MM.1S (cell line): Measurements from ENCODE around the gene TNRC18.

Experiments used
- DNase-seq: peaks from one replicate; pipeline ENCODE4 v3.0.0-alpha.2; 2015
- H2AFZ ChIP-seq: fragments of 300-600 bp; sonication (generic); 2 replicates; pipeline ENCODE4 v1.6.0; 2016; ENCODE audit warnings: antibody characterized with exemption, low read length
- H3F3A ChIP-seq: fragments of 300-600 bp; sonication (generic); 2 replicates; pipeline ENCODE4 v1.6.1; 2016; ENCODE audit warnings: mild to moderate bottlenecking, antibody characterized with exemption, low read length, moderate library complexity, mixed read lengths; ENCODE audit not compliant: insufficient read depth
- H3K27ac ChIP-seq: fragments of 300-600 bp; sonication (generic); 2 replicates; pipeline ENCODE4 v1.5.1; 2016; ENCODE audit warnings: mild to moderate bottlenecking, low read length
- H3K27me3 ChIP-seq: fragments of 300-600 bp; sonication (generic); replicated peaks from 2 replicates; pipeline ENCODE4 v1.6.0; 2016; ENCODE audit warnings: low read length; ENCODE audit not compliant: insufficient read depth
- H3K36me3 ChIP-seq: fragments of 300-600 bp; sonication (generic); replicated peaks from 2 replicates; pipeline ENCODE4 v1.6.1; 2016; ENCODE audit warnings: mild to moderate bottlenecking, low read length, mixed read lengths; ENCODE audit not compliant: insufficient read depth
- H3K4me1 ChIP-seq: fragments of 300-600 bp; sonication (generic); 2 replicates; pipeline ENCODE4 v1.6.1; 2016; ENCODE audit warnings: low read length, mixed read lengths
- H3K4me2 ChIP-seq: fragments of 300-600 bp; sonication (generic); 2 replicates; pipeline ENCODE4 v1.6.0; 2016; ENCODE audit warnings: low read depth, low read length
- H3K4me3 ChIP-seq: fragments of 300-600 bp; sonication (generic); 2 replicates; pipeline ENCODE4 v1.5.1; 2016; ENCODE audit warnings: low read length, mixed read lengths
- H3K79me2 ChIP-seq: fragments of 300-600 bp; sonication (generic); 2 replicates; pipeline ENCODE4 v1.6.1; 2016; ENCODE audit warnings: mixed run types, low read length, mixed read lengths
- H3K9ac ChIP-seq: fragments of 300-600 bp; sonication (generic); 2 replicates; pipeline ENCODE4 v1.6.1; 2016; ENCODE audit warnings: low read length, mixed read lengths
- H3K9me2 ChIP-seq: fragments of 300-600 bp; sonication (generic); replicated peaks from 2 replicates; pipeline ENCODE4 v1.6.1; 2016; ENCODE audit warnings: mild to moderate bottlenecking, low read length, mixed read lengths; ENCODE audit not compliant: insufficient read depth
- H3K9me3 ChIP-seq: fragments of 300-600 bp; sonication (generic); replicated peaks from 2 replicates; pipeline ENCODE4 v1.6.1; 2016; ENCODE audit warnings: mild to moderate bottlenecking, low read length, mixed read lengths; ENCODE audit not compliant: insufficient read depth
- H4K20me1 ChIP-seq: fragments of 300-600 bp; sonication (generic); 2 replicates; pipeline ENCODE4 v1.6.1; 2016; ENCODE audit warnings: mild to moderate bottlenecking, low read length, moderate library complexity, mixed read lengths; ENCODE audit not compliant: insufficient read depth
- EZH2 ChIP-seq: fragments of 300-600 bp; sonication (generic); optimal IDR thresholded peaks from 2 replicates; pipeline ENCODE3; 2017; ENCODE audit warnings: low read depth, mild to moderate bottlenecking, antibody characterized with exemption, low read length, mixed read lengths
- EZH2phosphoT487 ChIP-seq: fragments of 300-600 bp; sonication (generic); IDR thresholded peaks from 2 replicates; pipeline ENCODE4 v1.6.1; 2018; ENCODE audit warnings: antibody characterized with exemption, low read length
- TF ChIP-seq, protein P1 (sequence below): fragments of 300-600 bp; sonication (generic); IDR thresholded peaks from 2 replicates; pipeline ENCODE4 v1.5.1; 2016; ENCODE audit warnings: antibody characterized with exemption, low read length, mixed read lengths

TNRC18 gene

DNA sequence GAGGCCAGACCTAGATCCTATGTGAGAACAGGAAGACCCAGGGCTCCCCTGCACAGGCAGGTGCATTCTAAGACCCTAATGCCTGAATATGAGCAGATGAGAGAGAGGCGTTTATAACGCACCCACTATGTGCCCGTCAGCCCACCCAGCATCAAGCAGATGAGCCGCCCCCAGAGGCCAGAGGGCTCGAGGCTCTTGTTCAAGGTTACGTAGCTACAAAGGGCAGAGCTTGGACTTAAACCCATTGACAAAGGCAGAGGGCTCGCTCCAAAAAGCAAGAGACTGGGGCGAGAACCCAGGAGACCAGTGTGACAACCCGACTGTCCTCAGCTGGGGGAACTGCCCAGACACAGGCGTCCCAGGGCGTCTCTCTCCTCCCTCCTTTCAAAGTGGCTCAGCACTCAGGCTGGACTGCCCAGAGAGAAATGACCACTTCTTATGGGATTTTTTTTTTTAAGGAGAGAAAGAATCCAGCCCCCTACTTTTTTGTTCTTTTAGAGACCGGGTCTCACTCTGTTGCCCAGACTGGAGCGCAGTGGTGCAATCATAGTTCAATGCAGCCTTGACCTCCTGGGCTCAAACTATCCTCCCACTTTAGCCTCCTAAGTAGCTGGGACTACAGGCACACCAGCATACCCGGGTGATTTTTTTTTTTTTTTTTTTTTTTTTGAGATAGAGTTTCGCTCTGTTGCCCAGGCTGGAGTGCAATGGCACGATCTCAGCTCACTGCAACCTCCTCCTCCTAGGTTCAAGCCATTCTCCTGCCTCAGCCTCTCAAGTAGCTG lies 40.1 kb downstream of the TNRC18 start:
- H3K4me1 ChIP-seq = no peaks in the 10 kb centered on the region
- H3K79me2 ChIP-seq = peaks cover 73% of the 10 kb centered on the region
- peaks cover 6% of the 10 kb centered on the region; the same call in 1 of the 2 replicates for H3K36me3 ChIP-seq
- peaks cover 9% of the 10 kb centered on the region; the same call in 1 of the 2 replicates for H4K20me1 ChIP-seq
- H3K27ac ChIP-seq = no peak overlapping the region
- no peaks in the 10 kb centered on the region for H3K9me2 ChIP-seq
- H3K27me3 ChIP-seq = no peaks in the 10 kb centered on the region
- H3K9ac ChIP-seq = no peak overlapping the region
- no peaks in the 10 kb centered on the region for H3F3A ChIP-seq
- no peak overlapping the region for H3K4me2 ChIP-seq
- H3K9me3 ChIP-seq = no peaks in the 10 kb centered on the region
- TF ChIP-seq, protein P1, sequence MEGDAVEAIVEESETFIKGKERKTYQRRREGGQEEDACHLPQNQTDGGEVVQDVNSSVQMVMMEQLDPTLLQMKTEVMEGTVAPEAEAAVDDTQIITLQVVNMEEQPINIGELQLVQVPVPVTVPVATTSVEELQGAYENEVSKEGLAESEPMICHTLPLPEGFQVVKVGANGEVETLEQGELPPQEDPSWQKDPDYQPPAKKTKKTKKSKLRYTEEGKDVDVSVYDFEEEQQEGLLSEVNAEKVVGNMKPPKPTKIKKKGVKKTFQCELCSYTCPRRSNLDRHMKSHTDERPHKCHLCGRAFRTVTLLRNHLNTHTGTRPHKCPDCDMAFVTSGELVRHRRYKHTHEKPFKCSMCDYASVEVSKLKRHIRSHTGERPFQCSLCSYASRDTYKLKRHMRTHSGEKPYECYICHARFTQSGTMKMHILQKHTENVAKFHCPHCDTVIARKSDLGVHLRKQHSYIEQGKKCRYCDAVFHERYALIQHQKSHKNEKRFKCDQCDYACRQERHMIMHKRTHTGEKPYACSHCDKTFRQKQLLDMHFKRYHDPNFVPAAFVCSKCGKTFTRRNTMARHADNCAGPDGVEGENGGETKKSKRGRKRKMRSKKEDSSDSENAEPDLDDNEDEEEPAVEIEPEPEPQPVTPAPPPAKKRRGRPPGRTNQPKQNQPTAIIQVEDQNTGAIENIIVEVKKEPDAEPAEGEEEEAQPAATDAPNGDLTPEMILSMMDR = no peak
- TF ChIP-seq EZH2phosphoT487 (no peak), EZH2 (no peak)
- H2AFZ ChIP-seq = no peak overlapping the region
- H3K4me3 ChIP-seq = no peak overlapping the region
- no peak for DNase-seq

DNA sequence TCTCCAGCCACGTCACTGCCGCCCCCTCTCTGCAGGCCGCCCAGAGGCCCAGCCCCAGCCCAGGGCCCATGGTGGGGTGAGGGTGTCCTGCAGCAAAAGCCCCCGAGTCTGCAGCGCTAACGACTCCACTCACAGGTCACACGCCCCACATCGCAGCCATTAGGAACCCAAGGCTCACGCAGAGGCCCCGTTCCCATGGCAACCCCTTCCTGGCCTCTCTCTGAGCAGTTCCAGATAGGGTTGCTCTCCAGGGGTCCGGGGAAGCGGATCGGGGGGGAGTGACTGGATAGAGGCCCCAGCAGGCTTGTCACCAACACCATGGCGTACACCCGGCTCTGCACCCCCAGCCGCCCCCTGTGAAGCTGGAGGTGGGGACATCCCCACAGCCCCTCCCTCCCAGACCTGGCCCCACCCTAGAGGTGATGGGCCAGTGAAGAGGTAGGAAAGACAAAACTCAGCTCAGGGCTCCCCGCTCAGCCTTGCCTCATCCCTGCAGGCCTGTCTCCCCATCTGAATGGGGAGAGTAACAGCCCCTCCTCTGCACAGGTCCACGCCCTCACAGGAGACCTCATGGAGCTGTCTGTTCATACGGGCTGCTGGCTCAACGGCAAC lies 41.2 kb downstream of the TNRC18 start:
- peaks cover 3% of the 10 kb centered on the region; the same call in 1 of the 2 replicates for H3K36me3 ChIP-seq
- no peaks in the 10 kb centered on the region for H3F3A ChIP-seq
- no peak overlapping the region for H3K27ac ChIP-seq
- no peaks in the 10 kb centered on the region for H3K27me3 ChIP-seq
- H3K9me3 ChIP-seq = no peaks in the 10 kb centered on the region
- H3K79me2 ChIP-seq = peaks cover 75% of the 10 kb centered on the region
- no peaks in the 10 kb centered on the region for H3K4me1 ChIP-seq
- TF ChIP-seq EZH2 (no peak), EZH2phosphoT487 (no peak)
- TF ChIP-seq, protein P1 = no peak
- H3K4me3 ChIP-seq = no peak overlapping the region
- DNase-seq = no peak
- no peak overlapping the region for H2AFZ ChIP-seq
- H3K4me2 ChIP-seq = no peak overlapping the region
- H4K20me1 ChIP-seq = peaks cover 9% of the 10 kb centered on the region; the same call in 1 of the 2 replicates
- H3K9me2 ChIP-seq = no peaks in the 10 kb centered on the region
- no peak overlapping the region for H3K9ac ChIP-seq

DNA sequence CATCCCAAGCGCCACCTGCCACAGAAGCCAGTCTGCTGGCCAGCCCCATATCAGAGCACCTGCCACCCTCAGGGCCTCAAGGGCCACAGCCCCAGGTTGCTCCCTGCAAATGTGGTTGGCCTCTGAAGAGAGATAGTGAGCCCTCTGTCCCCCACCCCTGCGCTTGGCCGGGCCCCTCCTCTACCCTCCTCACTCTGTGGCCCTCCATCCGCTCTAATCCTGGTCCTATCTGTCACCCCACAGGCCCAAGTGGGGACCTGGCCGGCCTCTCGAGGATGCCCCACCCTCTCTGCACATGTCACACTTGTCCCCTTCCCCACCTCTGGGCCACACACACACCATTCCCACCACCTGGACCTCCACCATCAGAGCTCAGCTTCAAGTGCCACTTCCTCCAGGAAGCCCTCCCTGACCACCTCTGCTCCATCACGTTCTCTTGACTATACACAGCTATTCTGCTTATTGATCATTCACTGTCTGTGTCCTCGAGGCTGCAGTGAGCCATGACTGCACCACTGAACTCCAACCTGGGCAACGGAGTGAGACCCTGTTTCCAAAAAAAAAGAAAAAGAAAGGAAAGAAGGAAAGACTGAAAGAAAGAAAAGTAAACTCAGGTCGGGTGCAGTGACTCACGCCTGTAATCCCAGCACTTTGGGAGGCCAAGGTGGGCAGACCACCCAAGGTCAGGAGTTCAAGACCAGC lies 42.4 kb downstream of the TNRC18 start:
- Histone ChIP-seq H4K20me1 (peaks cover 9% of the 10 kb centered on the region; the same call in 1 of the 2 replicates), H3K79me2 (peaks cover 71% of the 10 kb centered on the region), H3F3A (no peaks in the 10 kb centered on the region), H3K4me1 (no peaks in the 10 kb centered on the region), H3K27ac (no peak overlapping the region), H2AFZ (no peak overlapping the region), H3K4me2 (no peak overlapping the region), H3K27me3 (no peaks in the 10 kb centered on the region), H3K9ac (no peak overlapping the region), H3K4me3 (no peak overlapping the region), H3K9me2 (no peaks in the 10 kb centered on the region), H3K9me3 (no peaks in the 10 kb centered on the region), H3K36me3 (no peaks in the 10 kb centered on the region)
- DNase-seq = no peak
- TF ChIP-seq EZH2 (no peak), EZH2phosphoT487 (no peak)
- TF ChIP-seq, protein P1 = no peak
